Right kidney (tissue), 1 donor: ENCODE measurements around the gene RBM28.

Experiments
- DNase-seq: peaks from one replicate; pipeline ENCODE4 v3.0.0-alpha.2; 2016

Gene RBM28

DNA sequence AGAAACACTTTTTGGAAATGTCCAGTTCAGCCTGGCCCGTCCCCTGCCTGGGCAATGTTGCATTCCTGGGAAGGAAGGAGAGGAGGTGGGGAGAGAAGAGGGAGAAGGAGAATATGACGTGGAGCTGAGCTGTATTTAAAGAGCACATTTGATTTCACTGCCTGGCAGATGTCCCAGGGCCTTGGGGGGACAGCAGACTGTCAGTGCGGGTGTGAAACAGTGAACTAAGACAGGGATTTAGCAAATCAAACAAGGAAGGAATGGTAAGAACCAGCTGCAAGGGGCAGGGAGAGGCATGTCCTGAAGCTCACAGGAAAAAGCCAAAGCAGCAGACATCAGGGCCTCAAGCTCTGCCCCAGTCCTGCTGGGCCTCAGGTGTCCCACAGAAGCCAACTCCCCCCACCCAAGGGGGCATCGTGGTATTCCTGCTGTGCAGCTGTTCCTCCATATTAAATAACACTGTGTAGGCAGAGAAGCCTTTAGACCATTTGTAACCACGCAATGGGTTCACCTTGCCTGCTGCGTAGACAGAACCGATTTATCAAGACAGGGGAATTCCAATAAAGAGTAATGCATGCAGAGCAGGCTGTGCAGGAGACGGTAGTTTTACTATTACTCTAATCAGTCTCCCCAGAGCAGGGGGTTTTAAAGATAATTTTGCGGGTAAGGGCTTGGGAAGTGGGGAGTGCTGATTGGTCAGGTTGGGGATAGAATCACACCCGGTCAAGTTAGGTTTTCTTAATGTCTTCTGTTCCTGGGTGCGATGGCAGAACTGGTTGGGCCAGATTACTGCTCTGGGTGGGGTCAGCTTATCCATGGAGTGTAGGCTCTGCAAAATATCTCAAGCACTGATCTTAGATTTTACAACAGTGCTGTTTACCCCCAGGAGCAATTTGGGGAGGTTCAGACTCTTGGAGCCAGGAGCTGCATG lies 84.3 kb downstream of the RBM28 start:
- peak; percentile 28 for DNase-seq

GRCh38 chr7:128257458-128257857 lies 86.2 kb downstream of the RBM28 start:
- no peak for DNase-seq

GRCh38 chr7:128255271-128255670 lies 88.4 kb downstream of the RBM28 start:
- DNase-seq: no peak

- no peak for DNase-seq
Measured at GRCh38 chr7:128254470-128254869, 89.2 kb downstream of the RBM28 start.

DNA sequence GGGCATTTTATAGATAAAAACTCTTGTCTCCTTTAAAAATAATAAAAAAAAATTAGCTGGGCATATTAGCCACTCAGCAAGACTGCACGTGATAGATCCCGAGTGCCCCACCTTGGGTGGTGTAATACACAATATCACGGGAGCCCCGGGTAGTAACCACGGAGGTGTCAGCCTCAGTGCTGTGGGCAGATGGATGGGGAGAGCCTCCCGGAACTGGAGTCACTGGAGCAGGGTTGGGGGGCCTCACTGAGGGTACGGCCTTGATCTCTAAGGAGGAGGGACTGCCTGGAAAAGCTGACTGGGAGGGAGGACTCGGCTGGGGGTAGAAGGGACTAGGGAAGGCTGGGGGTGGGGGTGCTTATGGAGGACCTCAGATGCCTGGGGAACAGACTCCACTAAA lies 90.0 kb downstream of the RBM28 start:
- no peak for DNase-seq

GRCh38 chr7:128251337-128251736 lies 92.4 kb downstream of the RBM28 start:
- DNase-seq: no peak
